Measurements from ENCODE around the gene RPL38. TPM values are rescaled to one million over a fixed set of nuclear protein-coding genes. Genes with fewer than 3 reads are reported as not detected.
"Not testable (repeated sequence)": the region's sequence is repeated elsewhere in the genome, so short reads cannot be mapped to it uniquely, and the experiment has no call there.

Gene RPL38
- total RNA-seq, 1 donor from 2014 or later, result 436 TPM

DNA sequence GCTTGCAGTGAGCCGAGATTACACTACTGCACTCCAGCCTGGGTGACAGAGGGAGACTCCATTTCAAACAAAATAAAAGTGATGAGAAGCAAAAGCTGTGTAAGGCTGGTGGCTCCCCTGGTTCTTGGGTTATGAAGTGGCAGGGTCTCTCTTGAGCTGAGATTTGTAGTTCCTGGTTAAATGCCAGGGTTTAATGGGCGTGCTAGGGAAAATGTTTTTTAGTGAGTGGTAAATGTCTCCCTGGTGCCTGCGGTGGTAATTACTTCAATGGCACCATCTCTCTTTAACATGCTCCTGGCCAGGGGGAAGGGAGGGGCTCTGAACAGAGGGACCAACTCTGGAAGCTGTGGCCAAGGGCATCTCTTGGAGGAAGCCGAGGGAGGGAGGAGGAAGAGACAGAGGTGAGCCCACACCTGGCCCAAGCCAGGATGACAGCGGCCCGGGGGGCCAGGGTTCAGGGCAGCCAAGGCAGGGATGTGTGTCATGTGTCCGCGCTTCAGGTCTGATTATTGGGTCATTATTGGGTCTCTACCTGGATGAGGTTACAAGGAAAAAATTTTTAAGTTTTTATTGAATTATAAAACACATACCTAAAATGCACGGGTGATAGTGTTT, 17.8 kb upstream of the RPL38 start:
- H3K27me3 ChIP-seq (ENCODE audit: control insufficient read depth, insufficient read depth, low read length), result peaks cover 2% of the 10 kb centered on the region
- no peaks in the 10 kb centered on the region for H3K36me3 ChIP-seq (ENCODE audit: control insufficient read depth, insufficient read depth, low read length)
- no peak for FAIRE-seq
- no peak for TF ChIP-seq CTCF (IDR thresholded peaks at IDR 0.05; ENCODE audit: insufficient read depth, low read length, severe bottlenecking)
- no peak overlapping the region for H3K4me3 ChIP-seq (ENCODE audit: low read depth, low read length)
- no peak for DNase-seq (ENCODE audit: low read depth)

- Histone ChIP-seq H3K27me3 (ENCODE audit: control insufficient read depth, insufficient read depth, low read length) (peaks cover 2% of the 10 kb centered on the region), H3K36me3 (ENCODE audit: control insufficient read depth, insufficient read depth, low read length) (no peaks in the 10 kb centered on the region), H3K4me3 (ENCODE audit: low read depth, low read length) (no peak overlapping the region)
- no peak for DNase-seq (ENCODE audit: low read depth)
- no peak for TF ChIP-seq CTCF (IDR thresholded peaks at IDR 0.05; ENCODE audit: insufficient read depth, low read length, severe bottlenecking)
- peak; percentile 97 for FAIRE-seq
These were observed 17.0 kb upstream of the RPL38 start for GRCh38 chr17:74186498-74186897.

DNA sequence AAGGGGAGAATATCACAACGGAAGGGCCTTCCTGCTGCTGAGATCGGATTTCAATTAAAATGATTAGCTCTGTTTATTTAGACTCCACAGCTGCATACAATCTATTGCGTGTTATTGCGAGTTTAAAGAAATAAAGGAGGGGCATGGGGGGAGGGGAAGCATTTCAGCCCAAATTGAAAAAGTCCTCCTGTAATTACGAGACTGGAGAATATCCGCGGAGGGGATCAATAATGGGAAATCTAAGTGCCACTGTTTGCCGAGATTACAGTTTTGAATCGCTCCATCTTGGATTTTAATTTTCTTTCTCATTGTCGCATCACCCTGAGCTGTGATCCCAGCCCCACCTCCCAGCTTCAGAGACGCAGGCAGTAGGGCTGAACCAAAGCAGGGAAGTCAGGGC, 15.7 kb upstream of the RPL38 start:
- Histone ChIP-seq H3K4me3 (ENCODE audit: low read depth, low read length) (no peak overlapping the region), H3K36me3 (ENCODE audit: control insufficient read depth, insufficient read depth, low read length) (no peaks in the 10 kb centered on the region), H3K27me3 (ENCODE audit: control insufficient read depth, insufficient read depth, low read length) (no peaks in the 10 kb centered on the region)
- FAIRE-seq (no peak), DNase-seq (ENCODE audit: low read depth) (no peak)
- TF ChIP-seq CTCF (IDR thresholded peaks at IDR 0.05; ENCODE audit: insufficient read depth, low read length, severe bottlenecking), result no peak

DNA sequence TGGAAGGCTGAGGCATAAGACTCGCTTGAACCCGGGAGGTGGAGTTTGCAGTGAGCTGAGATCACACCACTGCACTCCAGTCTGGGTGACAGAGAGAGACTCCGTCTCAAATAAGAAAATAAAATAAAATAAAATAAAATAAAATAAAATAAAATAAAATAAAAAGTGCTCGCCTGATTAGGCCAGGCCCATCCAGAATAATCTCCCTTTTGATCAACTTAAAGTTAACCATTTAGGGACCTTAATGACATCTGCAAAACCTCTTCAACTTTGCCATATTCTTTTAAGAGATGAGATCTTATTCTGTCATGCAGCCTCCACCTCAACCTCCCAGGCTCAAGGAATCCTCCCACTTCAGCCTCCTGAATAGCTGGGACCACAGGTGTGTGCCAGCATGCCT, 14.8 kb upstream of the RPL38 start:
- FAIRE-seq; H3K36me3 ChIP-seq (ENCODE audit: control insufficient read depth, insufficient read depth, low read length); H3K4me3 ChIP-seq (ENCODE audit: low read depth, low read length); H3K27me3 ChIP-seq (ENCODE audit: control insufficient read depth, insufficient read depth, low read length); DNase-seq (ENCODE audit: low read depth): not testable (repeated sequence)

- H3K27me3 ChIP-seq (ENCODE audit: control insufficient read depth, insufficient read depth, low read length), result peaks cover 3% of the 10 kb centered on the region
- TF ChIP-seq CTCF (IDR thresholded peaks at IDR 0.05; ENCODE audit: insufficient read depth, low read length, severe bottlenecking), result no peak
- peak; percentile 7 for FAIRE-seq
These were observed 13.3 kb upstream of the RPL38 start for GRCh38 chr17:74190154-74190553.

GRCh38 chr17:74190807-74191406, 12.6 kb upstream of the RPL38 start:
- FAIRE-seq (peak; percentile 76), DNase-seq (ENCODE audit: low read depth) (no peak)
- H3K4me3 ChIP-seq (ENCODE audit: low read depth, low read length), result no peak overlapping the region
- no peaks in the 10 kb centered on the region for H3K36me3 ChIP-seq (ENCODE audit: control insufficient read depth, insufficient read depth, low read length)
- no peak for TF ChIP-seq CTCF (IDR thresholded peaks at IDR 0.05; ENCODE audit: insufficient read depth, low read length, severe bottlenecking)
- peaks cover 3% of the 10 kb centered on the region for H3K27me3 ChIP-seq (ENCODE audit: control insufficient read depth, insufficient read depth, low read length)

More at GRCh38 chr17:74190154-74190553, 13.3 kb upstream of the RPL38 start:
- no peaks in the 10 kb centered on the region for H3K36me3 ChIP-seq (ENCODE audit: control insufficient read depth, insufficient read depth, low read length)
- peak; percentile 64 for DNase-seq (ENCODE audit: low read depth)
- H3K4me3 ChIP-seq (ENCODE audit: low read depth, low read length), result no peak overlapping the region
